CD14-positive monocyte (primary cell): ENCODE measurements around the gene PREX1. TPM values are rescaled to one million over a fixed set of nuclear protein-coding genes. Genes with fewer than 3 reads are reported as not detected.

Experiments used
- DNase-seq, 3 donors: peaks; one replicate each; pipeline ENCODE4 v3.0.0-alpha.2; 2011 to 2022
- H2AFZ ChIP-seq: 2 replicates; pipeline ENCODE4 v1.6.0; 2012; ENCODE audit warnings: mild to moderate bottlenecking, low read depth, low read length, inconsistent platforms; ENCODE audit not compliant: insufficient read depth, poor library complexity, severe bottlenecking
- H3K27ac ChIP-seq, 2 donors: 1 replicate in 1 of 2; 2 replicates in 1 of 2; pipeline ENCODE4 v1.5.1; 2012 to 2013; ENCODE audit warnings: low read length in 2 of 2, control low read depth in 1 of 2, inconsistent platforms in 1 of 2, low read depth in 1 of 2, mild to moderate bottlenecking in 1 of 2
- H3K27me3 ChIP-seq, 2 donors: one replicate each; pipeline versions ENCODE4 v1.6.0 to v1.6.1; 2011 to 2013; ENCODE audit warnings: low read length in 2 of 2; ENCODE audit not compliant: control insufficient read depth in 2 of 2, insufficient read depth in 2 of 2
- H3K36me3 ChIP-seq, 2 donors: replicated peaks in 1 of 2; 1 replicate in 1 of 2; 2 replicates in 1 of 2; pipeline versions ENCODE4 v1.5.1 to v1.6.1; 2012 to 2013; ENCODE audit warnings: low read length in 2 of 2, control low read depth in 1 of 2, inconsistent platforms in 1 of 2, mild to moderate bottlenecking in 1 of 2; ENCODE audit not compliant: insufficient read depth in 2 of 2, control insufficient read depth in 1 of 2
- H3K4me1 ChIP-seq, 2 donors: 1 replicate in 1 of 2; 2 replicates in 1 of 2; pipeline versions ENCODE4 v1.5.1 to v1.6.1; 2012 to 2013; ENCODE audit warnings: low read length in 2 of 2, control low read depth in 1 of 2, inconsistent platforms in 1 of 2, mild to moderate bottlenecking in 1 of 2, moderate library complexity in 1 of 2; ENCODE audit not compliant: insufficient read depth in 2 of 2, control insufficient read depth in 1 of 2
- H3K4me2 ChIP-seq: replicated peaks from 2 replicates; pipeline ENCODE3; 2012; ENCODE audit warnings: low read length, moderate library complexity, mild to moderate bottlenecking; ENCODE audit not compliant: poor library complexity, severe bottlenecking; ENCODE audit errors: extremely low read depth
- H3K4me3 ChIP-seq, 3 experiments: fragments of 200-600 bp in 1 of 3; sonication (generic) in 1 of 3; replicated peaks in 1 of 3; 1 replicate in 2 of 3; 2 replicates in 1 of 3; pipeline ENCODE4 v1.5.1; 2011 to 2013; ENCODE audit warnings: low read length in 3 of 3, mild to moderate bottlenecking in 3 of 3, control low read depth in 2 of 3, low read depth in 2 of 3, inconsistent platforms in 1 of 3, moderate library complexity in 1 of 3
- H3K79me2 ChIP-seq: 2 replicates; pipeline ENCODE4 v1.6.0; 2012; ENCODE audit warnings: mild to moderate bottlenecking, control low read depth, inconsistent platforms, low read length, moderate library complexity; ENCODE audit not compliant: insufficient read depth
- H3K9ac ChIP-seq: 2 replicates; pipeline ENCODE4 v1.6.0; 2017; ENCODE audit warnings: low read length, mild to moderate bottlenecking; ENCODE audit not compliant: insufficient read depth, poor library complexity, severe bottlenecking
- H3K9me3 ChIP-seq, 2 donors: replicated peaks in 1 of 2; 1 replicate in 1 of 2; 2 replicates in 1 of 2; pipeline versions ENCODE4 v1.5.1 to v1.6.1; 2012 to 2013; ENCODE audit warnings: low read length in 2 of 2, control low read depth in 1 of 2; ENCODE audit not compliant: control insufficient read depth in 1 of 2, insufficient read depth in 1 of 2
- H4K20me1 ChIP-seq: 2 replicates; pipeline ENCODE4 v1.6.0; 2012; ENCODE audit warnings: mild to moderate bottlenecking, low read length, control low read depth, moderate library complexity; ENCODE audit not compliant: insufficient read depth
- H3K27ac Mint-ChIP-seq, 7 donors: one replicate each; pipeline ENCODE4 v1.8.0; 2020; ENCODE audit warnings: mild to moderate bottlenecking in 7 of 7, mixed read lengths in 7 of 7, moderate library complexity in 6 of 7, inconsistent platforms in 2 of 7
- H3K27me3 Mint-ChIP-seq, 3 donors: one replicate each; pipeline ENCODE4 v1.8.0; 2021 to 2022; ENCODE audit warnings: low read depth in 3 of 3, mild to moderate bottlenecking in 3 of 3, mixed read lengths in 3 of 3, moderate library complexity in 3 of 3, inconsistent platforms in 1 of 3
- H3K36me3 Mint-ChIP-seq, 2 donors: one replicate each; pipeline ENCODE4 v1.8.0; 2020; ENCODE audit warnings: mixed read lengths in 2 of 2, inconsistent platforms in 1 of 2, mild to moderate bottlenecking in 1 of 2
- H3K4me1 Mint-ChIP-seq: one replicate; pipeline ENCODE4 v1.8.0; 2020; ENCODE audit warnings: mild to moderate bottlenecking, mixed read lengths
- H3K4me3 Mint-ChIP-seq, 2 donors: one replicate each; pipeline ENCODE4 v1.8.0; 2020; ENCODE audit warnings: mild to moderate bottlenecking in 2 of 2, mixed read lengths in 2 of 2, moderate library complexity in 1 of 2
- H3K9me3 Mint-ChIP-seq, 7 donors: one replicate each; pipeline ENCODE4 v1.8.0; 2020 to 2022; ENCODE audit warnings: mixed read lengths in 7 of 7, mild to moderate bottlenecking in 6 of 7, moderate library complexity in 6 of 7, inconsistent platforms in 2 of 7
- WGBS: methylation state at CpG from one replicate; pipeline ENCODE4 v1.1.5; 2013; ENCODE audit warnings: missing lambda C conversion rate; ENCODE audit not compliant: insufficient coverage; 5-methylcytosine and 5-hydroxymethylcytosine counted together
- intact Hi-C, 2 donors: fragments of 100-400 bp; cut with micrococcal nuclease; formaldehyde crosslinking; loops; one replicate each; pipeline versions ENCODE4 v1.15.0 to v1.15.1; 2023
- polyA plus RNA-seq, 3 donors: library from polyadenylated mRNA; depleted of rRNA in 1 of 3; unstranded in 2 of 3; stranded (reverse) in 1 of 3; fragments of 300-500 nt in 2 of 3; fragments of >200 nt in 1 of 3; fragmentation: Illumina TruSeq in 2 of 3; gene quantifications; 1 replicate in 2 of 3; 2 replicates in 1 of 3; pipeline ENCODE4 v1.2.3, GENCODE V29; 2012 to 2021
- TF ChIP-seq, protein P1 (sequence below): fragments of 200-600 bp; IDR thresholded peaks from one replicate; pipeline ENCODE4 v1.8.0; 2022; ENCODE audit warnings: antibody characterized with exemption, mild to moderate bottlenecking

Gene PREX1
- polyA plus RNA-seq, 3 donors, result 24.3 to 114 (median 27.5) TPM

DNA sequence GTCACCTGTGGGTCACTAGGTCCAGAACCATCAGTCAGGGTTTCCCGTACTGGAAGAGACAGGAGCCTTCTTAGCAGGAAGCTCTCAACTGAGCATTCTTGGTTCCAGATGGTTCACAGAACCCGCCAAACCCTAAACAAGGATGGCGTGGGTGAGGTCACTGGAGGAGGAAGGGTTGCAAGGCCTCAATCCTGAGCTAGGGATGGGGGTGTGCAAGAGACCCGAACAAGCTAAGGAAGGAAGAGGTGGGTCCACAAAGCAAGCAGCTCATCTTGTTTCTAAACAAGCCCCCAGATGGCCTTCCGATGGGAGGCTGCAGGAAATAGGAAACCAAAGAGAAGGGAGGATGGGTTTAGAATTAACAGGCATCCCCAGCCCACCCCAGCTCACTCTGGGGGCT is 92.7 kb downstream of the PREX1 start:
- TF ChIP-seq, protein P1, sequence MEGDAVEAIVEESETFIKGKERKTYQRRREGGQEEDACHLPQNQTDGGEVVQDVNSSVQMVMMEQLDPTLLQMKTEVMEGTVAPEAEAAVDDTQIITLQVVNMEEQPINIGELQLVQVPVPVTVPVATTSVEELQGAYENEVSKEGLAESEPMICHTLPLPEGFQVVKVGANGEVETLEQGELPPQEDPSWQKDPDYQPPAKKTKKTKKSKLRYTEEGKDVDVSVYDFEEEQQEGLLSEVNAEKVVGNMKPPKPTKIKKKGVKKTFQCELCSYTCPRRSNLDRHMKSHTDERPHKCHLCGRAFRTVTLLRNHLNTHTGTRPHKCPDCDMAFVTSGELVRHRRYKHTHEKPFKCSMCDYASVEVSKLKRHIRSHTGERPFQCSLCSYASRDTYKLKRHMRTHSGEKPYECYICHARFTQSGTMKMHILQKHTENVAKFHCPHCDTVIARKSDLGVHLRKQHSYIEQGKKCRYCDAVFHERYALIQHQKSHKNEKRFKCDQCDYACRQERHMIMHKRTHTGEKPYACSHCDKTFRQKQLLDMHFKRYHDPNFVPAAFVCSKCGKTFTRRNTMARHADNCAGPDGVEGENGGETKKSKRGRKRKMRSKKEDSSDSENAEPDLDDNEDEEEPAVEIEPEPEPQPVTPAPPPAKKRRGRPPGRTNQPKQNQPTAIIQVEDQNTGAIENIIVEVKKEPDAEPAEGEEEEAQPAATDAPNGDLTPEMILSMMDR, result no peak
- H4K20me1 ChIP-seq, result peaks cover 100% of the 10 kb centered on the region
- no peak overlapping the region for H3K4me3 Mint-ChIP-seq

DNA sequence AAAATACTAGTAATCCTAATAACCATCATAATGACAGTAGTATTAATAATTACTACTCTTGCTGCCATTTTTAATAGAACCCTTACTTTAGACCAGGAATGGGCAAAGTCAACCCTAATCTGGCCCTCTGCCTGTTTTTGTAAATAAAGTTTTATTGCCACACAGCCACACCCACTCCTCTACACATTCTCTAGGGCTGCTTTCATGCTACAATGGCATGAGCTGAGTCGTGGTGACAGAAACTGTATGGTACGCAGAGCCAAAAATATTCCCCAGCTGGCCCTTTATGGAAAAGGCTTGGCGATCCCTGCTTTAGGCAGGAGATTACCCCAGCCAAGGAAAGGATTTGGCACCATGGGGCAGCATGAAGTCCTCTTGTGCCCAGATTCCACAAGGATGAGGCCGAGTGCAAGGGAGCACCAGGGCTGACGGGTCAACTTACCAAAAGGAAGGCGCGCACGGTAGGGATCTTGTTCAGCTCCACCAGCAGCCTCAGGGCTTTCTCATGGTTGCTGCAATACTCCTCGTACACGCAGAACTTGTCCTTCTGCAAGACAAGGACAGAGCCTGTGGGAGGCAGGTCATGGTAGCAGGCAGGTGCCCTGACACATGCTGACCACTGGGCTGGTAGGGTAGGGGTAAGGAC is 93.6 kb downstream of the PREX1 start:
- Histone ChIP-seq H3K79me2 (peaks cover 89% of the 10 kb centered on the region), H3K27me3 (no peaks in the 10 kb centered on the region), H3K9ac (no peak overlapping the region), H4K20me1 (peaks cover 100% of the 10 kb centered on the region), H3K36me3 (peaks cover 84 to 96% of the 10 kb centered on the region in 2 donors), H3K9me3 (no peaks in the 10 kb centered on the region), H3K4me2 (no peak overlapping the region), H3K27ac (peak overlapping the region in 1 of 2 donors; percentile 18), H3K4me1 (peaks cover 32 to 35% of the 10 kb centered on the region in 2 donors), H2AFZ (no peak overlapping the region), H3K4me3 (no peak overlapping the region)
- Mint-ChIP-seq H3K27ac (peak overlapping the region in 1 of 7 donors; percentile 36), H3K36me3 (peaks cover 94 to 100% of the 10 kb centered on the region in 2 donors), H3K9me3 (peaks cover 0 to 1% (median 0%) of the 10 kb centered on the region in 7 donors), H3K27me3 (peaks cover 0 to 2% (median 0%) of the 10 kb centered on the region in 3 donors), H3K4me1 (peaks cover 69% of the 10 kb centered on the region), H3K4me3 (no peak overlapping the region)
- WGBS, result 97% methylated on average over 10 of the region's 10 CpGs
- DNase-seq, result no peak
- TF ChIP-seq, protein P1, result no peak
- intact Hi-C loops, result no loop called here

More for the DNA sequence above, 92.7 kb downstream of the PREX1 start:
- Histone ChIP-seq H2AFZ (no peak overlapping the region), H3K36me3 (peaks cover 79 to 96% of the 10 kb centered on the region in 2 donors), H3K9me3 (no peaks in the 10 kb centered on the region), H3K27me3 (no peaks in the 10 kb centered on the region), H3K27ac (peak overlapping the region in 1 of 2 donors; percentile 40), H3K4me1 (peaks cover 36 to 41% of the 10 kb centered on the region in 2 donors), H3K4me3 (no peak overlapping the region), H3K9ac (no peak overlapping the region), H3K4me2 (no peak overlapping the region), H3K79me2 (peaks cover 89% of the 10 kb centered on the region)
- H3K36me3 Mint-ChIP-seq, result peaks cover 94 to 100% of the 10 kb centered on the region in 2 donors
- H3K27ac Mint-ChIP-seq, result peak overlapping the region in 2 of 7 donors; percentile 3 to 56
- intact Hi-C loops, result no loop called here
- H3K27me3 Mint-ChIP-seq, result no peaks in the 10 kb centered on the region
- DNase-seq, result no peak
- H3K4me1 Mint-ChIP-seq, result peaks cover 69% of the 10 kb centered on the region
- peaks cover 0 to 1% (median 0%) of the 10 kb centered on the region in 7 donors for H3K9me3 Mint-ChIP-seq
- 14% methylated on average over 1 of the region's 5 CpGs for WGBS
